Activated CD8-positive, alpha-beta T cell treated with anti-CD3 and anti-CD28 coated beads for 36 hours (primary cell): Measurements from ENCODE around the gene APRT. TPM values are rescaled to one million over a fixed set of nuclear protein-coding genes. Genes with fewer than 3 reads are reported as not detected.

Source experiments
- ATAC-seq: fragments of 200-7000 bp; cut with Tn5 transposase; one replicate; pipeline ENCODE4 v1.10.0; 2021; ENCODE audit warnings: mild to moderate bottlenecking, moderate library complexity
- CTCF ChIA-PET: fragments of 350-600 bp; sonication (Branson Sonifier 250); formaldehyde crosslinking; loops from one replicate; lab custom pipeline; 2021; ENCODE audit warnings: antibody characterized with exemption; lab: Charles Lee
- POLR2A ChIA-PET: fragments of 350-600 bp; sonication (Branson Sonifier 250); formaldehyde crosslinking; loops from one replicate; lab custom pipeline; 2021; ENCODE audit warnings: antibody characterized with exemption; lab: Charles Lee
- DNase-seq: peaks from one replicate; pipeline ENCODE4 v3.0.0-alpha.2; 2020
- H3K27ac Mint-ChIP-seq: one replicate; pipeline ENCODE4 v1.8.0; 2021; ENCODE audit warnings: mild to moderate bottlenecking, mixed read lengths
- H3K27me3 Mint-ChIP-seq: one replicate; pipeline ENCODE4 v1.8.0; 2021; ENCODE audit warnings: mixed read lengths
- H3K36me3 Mint-ChIP-seq: one replicate; pipeline ENCODE4 v1.8.0; 2021; ENCODE audit warnings: low read depth, mixed read lengths
- H3K4me1 Mint-ChIP-seq: one replicate; pipeline ENCODE4 v1.8.0; 2021; ENCODE audit warnings: low read depth, mixed read lengths
- H3K4me3 Mint-ChIP-seq: one replicate; pipeline ENCODE4 v1.8.0; 2021; ENCODE audit warnings: mild to moderate bottlenecking, moderate library complexity, mixed read lengths
- H3K9me3 Mint-ChIP-seq: one replicate; pipeline ENCODE4 v1.8.0; 2021; ENCODE audit warnings: mixed read lengths
- intact Hi-C: fragments of 100-400 bp; cut with micrococcal nuclease; formaldehyde crosslinking; loops from one replicate; pipeline ENCODE4 v1.10.0; 2022
- total RNA-seq, 2 experiments: library from RNA; stranded (reverse); gene quantifications; one replicate each; pipeline ENCODE4 v1.2.3, GENCODE V29; 2021
- TF ChIP-seq, protein P1 (sequence below): fragments of 200-600 bp; IDR thresholded peaks from one replicate; pipeline ENCODE4 v1.8.0; 2022; ENCODE audit warnings: antibody characterized with exemption, mild to moderate bottlenecking

APRT gene
- total RNA-seq, 2 experiments from 2014 or later, result 236 to 240 TPM

DNA sequence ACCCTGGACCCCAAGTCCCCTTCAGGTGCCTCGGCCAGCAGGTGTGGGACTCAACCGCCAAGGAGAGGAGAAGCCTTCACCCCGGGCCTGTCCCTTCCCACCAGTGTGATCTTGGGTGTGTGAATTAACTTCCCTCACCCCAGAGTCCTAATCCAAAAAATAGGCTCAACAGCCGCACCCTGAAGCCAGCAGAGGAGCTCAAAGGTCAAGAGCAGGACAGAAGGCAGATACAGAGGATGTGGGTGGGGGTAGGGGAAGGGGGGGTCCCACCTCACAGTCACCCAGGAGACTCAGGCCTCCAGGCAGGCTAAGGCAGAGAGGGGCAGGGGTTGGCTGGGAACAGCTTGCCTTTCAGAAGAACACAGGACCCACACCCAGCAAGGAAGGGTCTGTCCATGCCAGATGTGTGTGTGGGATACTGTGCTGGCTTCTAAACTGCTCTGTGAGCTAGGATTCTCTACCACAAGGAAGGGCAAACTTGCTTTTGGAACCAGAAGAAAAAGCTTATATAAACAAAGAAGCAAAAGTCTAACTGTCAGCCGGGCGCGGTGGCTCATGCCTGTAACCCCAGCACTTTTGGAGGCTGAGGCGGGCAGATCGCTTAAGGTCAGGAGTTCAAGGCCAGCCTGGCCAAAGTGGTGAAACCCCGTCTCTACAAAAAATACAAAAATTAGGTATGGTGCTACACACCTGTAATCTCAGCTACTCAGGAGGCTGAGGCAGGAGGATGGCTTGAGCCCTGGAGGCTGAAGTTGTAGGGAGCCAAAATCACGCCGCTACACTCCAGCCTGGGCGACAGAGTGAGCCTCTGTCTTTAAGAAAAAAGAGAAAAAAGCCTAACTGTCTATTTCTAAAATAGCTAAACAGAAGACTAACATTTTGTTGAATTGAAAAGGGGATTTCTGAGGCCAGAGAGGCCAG, 31.3 kb downstream of the APRT start:
- ATAC-seq, result no peak
- Mint-ChIP-seq H3K27me3 (no peaks in the 10 kb centered on the region), H3K4me1 (peaks cover 43% of the 10 kb centered on the region), H3K9me3 (no peaks in the 10 kb centered on the region), H3K36me3 (no peaks in the 10 kb centered on the region), H3K27ac (peak overlapping the region; percentile 79), H3K4me3 (peak overlapping the region; percentile 68)
- POLR2A ChIA-PET, result interaction anchor here (0.8 to 6.7 kb wide), 13 partner anchors 8 to 437 kb away, joined by 3 to 81 read pairs (median 6); partner anchors contain the start of genes APRT, CDT1, CTU2 and RNF166
- TF ChIP-seq, protein P1, sequence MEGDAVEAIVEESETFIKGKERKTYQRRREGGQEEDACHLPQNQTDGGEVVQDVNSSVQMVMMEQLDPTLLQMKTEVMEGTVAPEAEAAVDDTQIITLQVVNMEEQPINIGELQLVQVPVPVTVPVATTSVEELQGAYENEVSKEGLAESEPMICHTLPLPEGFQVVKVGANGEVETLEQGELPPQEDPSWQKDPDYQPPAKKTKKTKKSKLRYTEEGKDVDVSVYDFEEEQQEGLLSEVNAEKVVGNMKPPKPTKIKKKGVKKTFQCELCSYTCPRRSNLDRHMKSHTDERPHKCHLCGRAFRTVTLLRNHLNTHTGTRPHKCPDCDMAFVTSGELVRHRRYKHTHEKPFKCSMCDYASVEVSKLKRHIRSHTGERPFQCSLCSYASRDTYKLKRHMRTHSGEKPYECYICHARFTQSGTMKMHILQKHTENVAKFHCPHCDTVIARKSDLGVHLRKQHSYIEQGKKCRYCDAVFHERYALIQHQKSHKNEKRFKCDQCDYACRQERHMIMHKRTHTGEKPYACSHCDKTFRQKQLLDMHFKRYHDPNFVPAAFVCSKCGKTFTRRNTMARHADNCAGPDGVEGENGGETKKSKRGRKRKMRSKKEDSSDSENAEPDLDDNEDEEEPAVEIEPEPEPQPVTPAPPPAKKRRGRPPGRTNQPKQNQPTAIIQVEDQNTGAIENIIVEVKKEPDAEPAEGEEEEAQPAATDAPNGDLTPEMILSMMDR, result no peak
- DNase-seq, result no peak
- intact Hi-C loops, result loop anchor here (5.0 kb wide), 1 partner anchor 38 kb away; no protein-coding TSS in a partner anchor
- CTCF ChIA-PET, result interaction anchor here (0.9 to 6.5 kb wide), 14 partner anchors 13 to 97 kb away, joined by 3 to 37 read pairs (median 4); partner anchors contain the start of genes APRT and TRAPPC2L

DNA sequence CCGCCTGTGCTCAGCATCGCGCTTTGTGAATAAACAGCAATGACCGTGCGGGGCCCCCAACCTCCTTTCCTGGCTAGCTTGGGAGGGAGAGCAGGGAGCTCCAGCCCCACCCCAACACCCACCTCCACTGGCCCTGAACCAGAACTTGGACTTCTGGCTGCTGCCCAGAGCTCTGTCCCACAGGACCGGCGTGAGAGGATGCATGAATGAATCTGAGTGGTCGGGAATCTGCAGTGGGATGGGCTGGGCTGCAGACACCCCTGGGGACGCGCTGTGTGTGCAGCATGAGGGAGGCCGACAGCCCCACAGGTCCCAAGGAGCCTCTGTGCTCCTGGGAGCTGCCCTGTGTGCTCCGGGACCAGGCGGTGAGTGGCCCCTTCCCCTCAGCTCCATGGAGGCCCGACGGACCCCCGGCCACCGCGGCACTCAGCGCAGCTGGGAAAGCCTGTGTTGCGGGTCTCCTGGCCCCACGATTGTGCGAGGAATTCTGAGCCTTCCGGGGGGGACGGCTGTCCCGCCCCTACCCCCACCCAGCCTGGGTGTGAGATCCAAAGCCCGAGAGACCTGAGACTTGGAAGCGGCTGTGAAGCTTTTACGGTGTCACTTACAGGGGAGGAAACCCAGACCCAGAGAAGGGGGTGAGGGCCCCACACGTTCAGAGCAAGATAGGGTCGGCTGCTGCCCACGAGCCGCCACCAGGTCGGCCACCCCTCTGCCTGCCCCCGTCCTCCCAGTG, 32.2 kb downstream of the APRT start:
- CTCF ChIA-PET, result interaction anchor here (1.0 to 6.5 kb wide), 10 partner anchors 20 to 96 kb away, joined by 4 to 37 read pairs (median 10); partner anchors contain the start of gene TRAPPC2L
- no peak for ATAC-seq

DNA sequence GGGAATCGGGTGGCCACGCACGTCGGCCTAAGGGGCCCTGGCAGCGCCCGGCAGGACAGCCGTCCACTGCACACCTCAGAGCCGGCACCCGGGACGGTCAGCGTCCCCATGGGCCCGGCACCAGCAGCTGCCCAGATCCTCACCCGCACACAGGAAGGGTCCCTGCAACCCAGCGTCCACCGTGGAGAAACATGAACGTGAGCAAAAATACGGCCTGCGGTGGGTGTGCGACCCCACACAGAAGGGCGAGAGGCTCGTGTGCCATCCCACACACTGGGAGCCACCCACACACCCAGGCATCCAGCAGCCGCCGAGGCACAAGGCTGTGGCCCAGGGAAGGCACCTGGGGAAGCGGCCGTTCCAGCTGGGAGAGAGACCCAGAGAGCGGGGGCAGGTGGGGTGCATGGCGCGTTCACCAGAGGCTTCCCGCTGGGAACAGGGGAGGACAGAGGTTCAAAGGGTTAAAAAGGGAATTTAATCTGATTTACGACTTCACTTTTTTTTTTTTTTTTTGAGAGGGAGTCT, 33.1 kb downstream of the APRT start:
- TF ChIP-seq, protein P1, result no peak
- no peaks in the 10 kb centered on the region for H3K27me3 Mint-ChIP-seq
- DNase-seq (no peak), ATAC-seq (no peak)
- no peak overlapping the region for H3K27ac Mint-ChIP-seq
- H3K4me1 Mint-ChIP-seq, result peaks cover 42% of the 10 kb centered on the region
- intact Hi-C loops, result no loop called here
- H3K9me3 Mint-ChIP-seq, result no peaks in the 10 kb centered on the region
- no peak overlapping the region for H3K4me3 Mint-ChIP-seq
- H3K36me3 Mint-ChIP-seq, result no peaks in the 10 kb centered on the region
- POLR2A ChIA-PET, result no interaction called here
- CTCF ChIA-PET, result interaction anchor here (1.2 to 6.5 kb wide), 2 partner anchors 35 to 42 kb away, joined by 3 to 37 read pairs; no protein-coding TSS in a partner anchor

More for the DNA sequence above, 32.2 kb downstream of the APRT start:
- H3K36me3 Mint-ChIP-seq, result no peaks in the 10 kb centered on the region
- peak overlapping the region; percentile 79 for H3K27ac Mint-ChIP-seq
- peak overlapping the region; percentile 68 for H3K4me3 Mint-ChIP-seq
- TF ChIP-seq, protein P1, result no peak
- POLR2A ChIA-PET, result interaction anchor here (1.0 to 6.7 kb wide), 6 partner anchors 9 to 209 kb away, joined by 3 to 81 read pairs (median 9); partner anchors contain the start of genes APRT, CTU2 and RNF166
- no peaks in the 10 kb centered on the region for H3K27me3 Mint-ChIP-seq
- intact Hi-C loops, result loop anchor here (5.0 kb wide), 1 partner anchor 37 kb away; no protein-coding TSS in a partner anchor
- no peak for DNase-seq
- no peaks in the 10 kb centered on the region for H3K9me3 Mint-ChIP-seq
- H3K4me1 Mint-ChIP-seq, result peaks cover 43% of the 10 kb centered on the region

DNA sequence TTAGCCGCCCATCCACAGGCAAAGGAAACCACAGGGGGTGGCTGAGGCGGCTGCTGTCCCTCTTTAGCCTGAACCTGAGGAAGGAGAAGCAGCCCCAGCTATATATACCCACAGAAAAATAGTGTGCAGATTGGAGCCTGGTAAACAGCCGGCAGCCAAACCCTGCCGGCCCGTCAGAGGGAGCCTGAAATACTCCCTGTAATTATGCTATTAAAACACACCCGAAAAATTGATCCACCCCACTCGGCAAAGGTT, 33.5 kb downstream of the APRT start:
- intact Hi-C loops, result no loop called here
- H3K9me3 Mint-ChIP-seq, result no peaks in the 10 kb centered on the region
- no peak for ATAC-seq
- peaks cover 38% of the 10 kb centered on the region for H3K4me1 Mint-ChIP-seq
- no peaks in the 10 kb centered on the region for H3K36me3 Mint-ChIP-seq
- H3K4me3 Mint-ChIP-seq, result no peak overlapping the region
- ChIA-PET CTCF (interaction anchor here (1.2 kb wide), 1 partner anchor 35 kb away, joined by 3 read pairs; no protein-coding TSS in a partner anchor), POLR2A (no interaction called here)
- H3K27ac Mint-ChIP-seq, result no peak overlapping the region
- DNase-seq, result no peak
- no peaks in the 10 kb centered on the region for H3K27me3 Mint-ChIP-seq
- TF ChIP-seq, protein P1, result no peak
